WTC11 (cell line): ENCODE data around the gene TUBGCP3. TPM values are rescaled to one million over a fixed set of nuclear protein-coding genes. Genes with fewer than 3 reads are reported as not detected.

Experiments
- CREB1 ChIP-seq: sonication (generic); formaldehyde crosslinking; IDR thresholded peaks from 2 replicates; pipeline ENCODE4 v1.8.0; 2023; ENCODE audit warnings: mild to moderate bottlenecking, missing genetic modification reagents
- E2F1 ChIP-seq: sonication (generic); formaldehyde crosslinking; IDR thresholded peaks from 2 replicates; pipeline ENCODE4 v1.8.0; 2022; ENCODE audit warnings: mild to moderate bottlenecking, missing genetic modification reagents
- ETV6 ChIP-seq: sonication (generic); formaldehyde crosslinking; IDR thresholded peaks from 2 replicates; pipeline ENCODE4 v1.8.1; 2022; ENCODE audit warnings: mild to moderate bottlenecking, missing genetic modification reagents
- FOXJ3 ChIP-seq: sonication (generic); formaldehyde crosslinking; IDR thresholded peaks from 2 replicates; pipeline ENCODE4 v1.9.0; 2021; ENCODE audit warnings: missing genetic modification reagents, mild to moderate bottlenecking, borderline replicate concordance
- FOXP4 ChIP-seq: sonication (generic); formaldehyde crosslinking; IDR thresholded peaks from 2 replicates; pipeline ENCODE4 v1.8.0; 2022; ENCODE audit warnings: mild to moderate bottlenecking, missing genetic modification reagents
- GABPB1 ChIP-seq: sonication (generic); formaldehyde crosslinking; IDR thresholded peaks from 2 replicates; pipeline ENCODE4 v1.8.1; 2023; ENCODE audit warnings: mild to moderate bottlenecking, missing genetic modification reagents
- GRHL2 ChIP-seq: fragments of 250-450 bp; sonication (Bioruptor Pico); IDR thresholded peaks from 2 replicates; pipeline ENCODE4 v1.8.0; 2022; ENCODE audit warnings: mild to moderate bottlenecking, moderate library complexity; ENCODE audit not compliant: insufficient replicate concordance, severe bottlenecking
- HMGA2 ChIP-seq: fragments of 250-450 bp; sonication (Bioruptor Pico); IDR thresholded peaks from 2 replicates; pipeline ENCODE4 v1.4.0; 2021; ENCODE audit warnings: mild to moderate bottlenecking, moderate library complexity
- IRF1 ChIP-seq: sonication (generic); formaldehyde crosslinking; IDR thresholded peaks from 2 replicates; pipeline ENCODE4 v1.8.0; 2023; ENCODE audit warnings: missing genetic modification reagents
- KAT7 ChIP-seq: sonication (generic); formaldehyde crosslinking; IDR thresholded peaks from 2 replicates; pipeline ENCODE4 v1.8.1; 2023; ENCODE audit warnings: missing genetic modification reagents, mild to moderate bottlenecking, borderline replicate concordance
- MLX ChIP-seq: sonication (generic); formaldehyde crosslinking; IDR thresholded peaks from 2 replicates; pipeline ENCODE4 v1.8.1; 2023; ENCODE audit warnings: mild to moderate bottlenecking, missing genetic modification reagents, moderate library complexity
- MXD4 ChIP-seq: fragments of 250-450 bp; sonication (Bioruptor Pico); IDR thresholded peaks from 2 replicates; pipeline ENCODE4 v1.8.0; 2021; ENCODE audit warnings: mild to moderate bottlenecking, moderate library complexity, borderline replicate concordance
- NFE2L1 ChIP-seq: sonication (generic); formaldehyde crosslinking; IDR thresholded peaks from 2 replicates; pipeline ENCODE4 v1.8.1; 2023; ENCODE audit warnings: missing genetic modification reagents
- NR2C2 ChIP-seq: sonication (generic); formaldehyde crosslinking; IDR thresholded peaks from 2 replicates; pipeline ENCODE4 v1.8.0; 2022; ENCODE audit warnings: mild to moderate bottlenecking, missing genetic modification reagents
- OVOL2 ChIP-seq: fragments of 250-450 bp; sonication (Bioruptor Pico); IDR thresholded peaks from 2 replicates; pipeline ENCODE4 v1.9.0; 2021; ENCODE audit warnings: mild to moderate bottlenecking, borderline replicate concordance
- RELA ChIP-seq: sonication (generic); formaldehyde crosslinking; IDR thresholded peaks from 2 replicates; pipeline ENCODE4 v1.8.1; 2022; ENCODE audit warnings: missing genetic modification reagents, mild to moderate bottlenecking, borderline replicate concordance
- RORB ChIP-seq: fragments of 250-450 bp; sonication (Bioruptor Pico); IDR thresholded peaks from 2 replicates; pipeline ENCODE4 v1.9.0; 2021; ENCODE audit warnings: mild to moderate bottlenecking
- TCF7 ChIP-seq: sonication (generic); formaldehyde crosslinking; IDR thresholded peaks from 2 replicates; pipeline ENCODE4 v1.8.0; 2022; ENCODE audit warnings: mild to moderate bottlenecking, low read depth, missing genetic modification reagents, moderate library complexity
- ZBTB21 ChIP-seq: sonication (generic); formaldehyde crosslinking; IDR thresholded peaks from 2 replicates; pipeline ENCODE4 v1.8.1; 2023; ENCODE audit warnings: mild to moderate bottlenecking, missing genetic modification reagents, borderline replicate concordance
- ZBTB43 ChIP-seq: sonication (generic); formaldehyde crosslinking; IDR thresholded peaks from 2 replicates; pipeline ENCODE4 v1.8.1; 2023; ENCODE audit warnings: mild to moderate bottlenecking, missing genetic modification reagents
- ZMAT4 ChIP-seq: fragments of 250-450 bp; sonication (Bioruptor Pico); IDR thresholded peaks from 2 replicates; pipeline ENCODE4 v1.9.0; 2021; ENCODE audit warnings: mild to moderate bottlenecking
- ZNF138 ChIP-seq: sonication (generic); formaldehyde crosslinking; conservative IDR thresholded peaks from 2 replicates; pipeline ENCODE4 v1.8.1; 2022; ENCODE audit warnings: mild to moderate bottlenecking, moderate library complexity, missing genetic modification reagents
- ZNF219 ChIP-seq: sonication (generic); formaldehyde crosslinking; IDR thresholded peaks from 2 replicates; pipeline ENCODE4 v1.8.0; 2023; ENCODE audit warnings: missing genetic modification reagents, mild to moderate bottlenecking, borderline replicate concordance
- ZNF232 ChIP-seq: sonication (generic); formaldehyde crosslinking; IDR thresholded peaks from 2 replicates; pipeline ENCODE4 v1.8.0; 2022; ENCODE audit warnings: mild to moderate bottlenecking, missing genetic modification reagents
- total RNA-seq: library from RNA; stranded (reverse); gene quantifications from 3 replicates; pipeline ENCODE4 v1.2.3, GENCODE V29; 2021
- TF ChIP-seq, protein P1 (sequence below): sonication (generic); formaldehyde crosslinking; IDR thresholded peaks from 2 replicates; pipeline ENCODE4 v1.8.1; 2022; ENCODE audit warnings: mild to moderate bottlenecking, moderate library complexity, missing genetic modification reagents
- TF ChIP-seq, protein P2 (sequence below): sonication (generic); formaldehyde crosslinking; conservative IDR thresholded peaks from 2 replicates; pipeline ENCODE4 v1.8.1; 2023; ENCODE audit warnings: mild to moderate bottlenecking, low read depth, missing genetic modification reagents, moderate library complexity
- TF ChIP-seq, protein P3 (sequence below): sonication (generic); formaldehyde crosslinking; IDR thresholded peaks from 2 replicates; pipeline ENCODE4 v1.8.1; 2023; ENCODE audit warnings: mild to moderate bottlenecking, moderate library complexity, missing genetic modification reagents

TUBGCP3 gene
- total RNA-seq, 1 experiment from 2014 or later: 29.9 TPM

- TF ChIP-seq ZNF138 (CRISPR knock-in tag): peak; percentile 21; the same call in 1 of the 2 replicates
- TF ChIP-seq CREB1: peak; percentile 89
- TF ChIP-seq HMGA2: no peak
- TF ChIP-seq IRF1: no peak
- TF ChIP-seq TCF7 (CRISPR knock-in tag): peak; percentile 64; the same call in 1 of the 2 replicates
- TF ChIP-seq ZBTB21 (CRISPR knock-in tag): 0 out of 2 replicates have a peak, but pooled peaks have one; percentile 72
- no peak for TF ChIP-seq GRHL2 (CRISPR knock-in tag)
- TF ChIP-seq NR2C2 (CRISPR knock-in tag): peak; percentile 79
- TF ChIP-seq E2F1 (CRISPR knock-in tag): peak; percentile 97
- TF ChIP-seq MXD4: no peak
- TF ChIP-seq ZNF232 (CRISPR knock-in tag): peak; percentile 87
- TF ChIP-seq ZBTB43 (CRISPR knock-in tag): peak; percentile 69
- no peak for TF ChIP-seq FOXJ3 (CRISPR knock-in tag)
- TF ChIP-seq, protein P1, sequence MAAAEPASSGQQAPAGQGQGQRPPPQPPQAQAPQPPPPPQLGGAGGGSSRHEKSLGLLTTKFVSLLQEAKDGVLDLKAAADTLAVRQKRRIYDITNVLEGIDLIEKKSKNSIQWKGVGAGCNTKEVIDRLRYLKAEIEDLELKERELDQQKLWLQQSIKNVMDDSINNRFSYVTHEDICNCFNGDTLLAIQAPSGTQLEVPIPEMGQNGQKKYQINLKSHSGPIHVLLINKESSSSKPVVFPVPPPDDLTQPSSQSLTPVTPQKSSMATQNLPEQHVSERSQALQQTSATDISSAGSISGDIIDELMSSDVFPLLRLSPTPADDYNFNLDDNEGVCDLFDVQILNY (CRISPR knock-in tag): peak; percentile 99
- peak; percentile 88; the same call in 1 of the 2 replicates for TF ChIP-seq ZNF219 (CRISPR knock-in tag)
- no peak for TF ChIP-seq OVOL2 (CRISPR knock-in tag)
- TF ChIP-seq KAT7 (CRISPR knock-in tag): peak; percentile 86
- TF ChIP-seq ZMAT4 (CRISPR knock-in tag): no peak
- TF ChIP-seq RORB (CRISPR knock-in tag): no peak
- peak; percentile 95 for TF ChIP-seq FOXP4 (CRISPR knock-in tag)
- TF ChIP-seq, protein P2, sequence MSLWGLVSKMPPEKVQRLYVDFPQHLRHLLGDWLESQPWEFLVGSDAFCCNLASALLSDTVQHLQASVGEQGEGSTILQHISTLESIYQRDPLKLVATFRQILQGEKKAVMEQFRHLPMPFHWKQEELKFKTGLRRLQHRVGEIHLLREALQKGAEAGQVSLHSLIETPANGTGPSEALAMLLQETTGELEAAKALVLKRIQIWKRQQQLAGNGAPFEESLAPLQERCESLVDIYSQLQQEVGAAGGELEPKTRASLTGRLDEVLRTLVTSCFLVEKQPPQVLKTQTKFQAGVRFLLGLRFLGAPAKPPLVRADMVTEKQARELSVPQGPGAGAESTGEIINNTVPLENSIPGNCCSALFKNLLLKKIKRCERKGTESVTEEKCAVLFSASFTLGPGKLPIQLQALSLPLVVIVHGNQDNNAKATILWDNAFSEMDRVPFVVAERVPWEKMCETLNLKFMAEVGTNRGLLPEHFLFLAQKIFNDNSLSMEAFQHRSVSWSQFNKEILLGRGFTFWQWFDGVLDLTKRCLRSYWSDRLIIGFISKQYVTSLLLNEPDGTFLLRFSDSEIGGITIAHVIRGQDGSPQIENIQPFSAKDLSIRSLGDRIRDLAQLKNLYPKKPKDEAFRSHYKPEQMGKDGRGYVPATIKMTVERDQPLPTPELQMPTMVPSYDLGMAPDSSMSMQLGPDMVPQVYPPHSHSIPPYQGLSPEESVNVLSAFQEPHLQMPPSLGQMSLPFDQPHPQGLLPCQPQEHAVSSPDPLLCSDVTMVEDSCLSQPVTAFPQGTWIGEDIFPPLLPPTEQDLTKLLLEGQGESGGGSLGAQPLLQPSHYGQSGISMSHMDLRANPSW: no peak
- peak; percentile 97 for TF ChIP-seq RELA (CRISPR knock-in tag)
- peak; percentile 46; the same call in 1 of the 2 replicates for TF ChIP-seq ETV6 (CRISPR knock-in tag)
- TF ChIP-seq NFE2L1 (CRISPR knock-in tag): peak; percentile 87; the same call in 1 of the 2 replicates
- peak; percentile 87 for TF ChIP-seq GABPB1
- TF ChIP-seq MLX (CRISPR knock-in tag): no peak
- TF ChIP-seq, protein P3, sequence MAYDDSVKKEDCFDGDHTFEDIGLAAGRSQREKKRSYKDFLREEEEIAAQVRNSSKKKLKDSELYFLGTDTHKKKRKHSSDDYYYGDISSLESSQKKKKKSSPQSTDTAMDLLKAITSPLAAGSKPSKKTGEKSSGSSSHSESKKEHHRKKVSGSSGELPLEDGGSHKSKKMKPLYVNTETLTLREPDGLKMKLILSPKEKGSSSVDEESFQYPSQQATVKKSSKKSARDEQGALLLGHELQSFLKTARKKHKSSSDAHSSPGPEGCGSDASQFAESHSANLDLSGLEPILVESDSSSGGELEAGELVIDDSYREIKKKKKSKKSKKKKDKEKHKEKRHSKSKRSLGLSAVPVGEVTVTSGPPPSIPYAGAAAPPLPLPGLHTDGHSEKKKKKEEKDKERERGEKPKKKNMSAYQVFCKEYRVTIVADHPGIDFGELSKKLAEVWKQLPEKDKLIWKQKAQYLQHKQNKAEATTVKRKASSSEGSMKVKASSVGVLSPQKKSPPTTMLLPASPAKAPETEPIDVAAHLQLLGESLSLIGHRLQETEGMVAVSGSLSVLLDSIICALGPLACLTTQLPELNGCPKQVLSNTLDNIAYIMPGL (CRISPR knock-in tag): peak; percentile 96
Measured at GRCh38 chr13:112587764-112588489, at the start of gene TUBGCP3 (continued).
